Prostate gland (tissue), 2 donors: ENCODE results near the gene CSRNP3.

Source experiments
- POLR2A ChIP-seq: fragments of 450-650 bp; IDR thresholded peaks from one replicate; pipeline ENCODE4 v1.6.1; 2016; ENCODE audit warnings: antibody characterized with exemption, mild to moderate bottlenecking
- POLR2AphosphoS5 ChIP-seq: sonication (generic); formaldehyde crosslinking; IDR thresholded peaks from one replicate; pipeline ENCODE4 v1.6.1; 2017; ENCODE audit warnings: antibody characterized with exemption
- TF ChIP-seq, protein P1 (sequence below), 4 experiments: fragments of 200-600 bp in 2 of 4; fragments of 450-650 bp in 2 of 4; sonication (generic) in 2 of 4; IDR thresholded peaks; 1 replicate in 3 of 4; 2 replicates in 1 of 4; pipeline ENCODE4 v1.5.1; 2016 to 2019; ENCODE audit warnings: antibody characterized with exemption in 4 of 4, mild to moderate bottlenecking in 2 of 4, moderate library complexity in 2 of 4

DNA sequence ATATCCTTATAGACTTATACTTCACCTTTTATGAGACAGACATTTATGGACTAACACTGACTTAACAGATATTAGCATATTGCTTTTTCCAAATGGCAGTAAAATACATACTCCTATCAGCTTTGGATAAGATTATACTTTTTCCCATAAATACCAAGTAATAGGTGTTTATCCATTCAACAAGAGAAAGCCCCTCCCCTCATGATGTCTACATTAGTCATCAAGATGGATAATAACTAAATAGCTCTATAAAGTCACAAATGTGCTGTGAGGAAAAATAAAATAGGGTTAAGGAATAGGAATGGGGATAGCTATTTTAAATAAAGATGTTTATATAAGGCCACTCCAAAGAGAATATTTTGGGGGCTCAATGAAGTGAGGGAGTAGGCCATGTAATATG lies 39.4 kb downstream of the CSRNP3 start:
- TF ChIP-seq, protein P1, sequence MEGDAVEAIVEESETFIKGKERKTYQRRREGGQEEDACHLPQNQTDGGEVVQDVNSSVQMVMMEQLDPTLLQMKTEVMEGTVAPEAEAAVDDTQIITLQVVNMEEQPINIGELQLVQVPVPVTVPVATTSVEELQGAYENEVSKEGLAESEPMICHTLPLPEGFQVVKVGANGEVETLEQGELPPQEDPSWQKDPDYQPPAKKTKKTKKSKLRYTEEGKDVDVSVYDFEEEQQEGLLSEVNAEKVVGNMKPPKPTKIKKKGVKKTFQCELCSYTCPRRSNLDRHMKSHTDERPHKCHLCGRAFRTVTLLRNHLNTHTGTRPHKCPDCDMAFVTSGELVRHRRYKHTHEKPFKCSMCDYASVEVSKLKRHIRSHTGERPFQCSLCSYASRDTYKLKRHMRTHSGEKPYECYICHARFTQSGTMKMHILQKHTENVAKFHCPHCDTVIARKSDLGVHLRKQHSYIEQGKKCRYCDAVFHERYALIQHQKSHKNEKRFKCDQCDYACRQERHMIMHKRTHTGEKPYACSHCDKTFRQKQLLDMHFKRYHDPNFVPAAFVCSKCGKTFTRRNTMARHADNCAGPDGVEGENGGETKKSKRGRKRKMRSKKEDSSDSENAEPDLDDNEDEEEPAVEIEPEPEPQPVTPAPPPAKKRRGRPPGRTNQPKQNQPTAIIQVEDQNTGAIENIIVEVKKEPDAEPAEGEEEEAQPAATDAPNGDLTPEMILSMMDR (IDR thresholded peaks at IDR 0.05) = no peak
- TF ChIP-seq POLR2AphosphoS5 (no peak), POLR2A (no peak)
